Bronchial epithelial cell (primary cell): ENCODE data around the gene ZNF491. TPM values are rescaled to one million over a fixed set of nuclear protein-coding genes. Genes with fewer than 3 reads are reported as not detected.
"Not testable (repeated sequence)": the region's sequence is repeated elsewhere in the genome, so short reads cannot be mapped to it uniquely, and the experiment has no call there.

ENCODE experiments used
- DNase-seq: peaks from one replicate; pipeline ENCODE4 v3.0.0-alpha.2; 2010; ENCODE audit warnings: low read depth
- FAIRE-seq: peaks from 2 replicates; lab custom pipeline; 2011; peaks lifted over from hg19 to GRCh38; lab: Jason Lieb, UNC
- H3K27me3 ChIP-seq: 2 replicates; pipeline ENCODE4 v1.5.1; 2011; ENCODE audit warnings: low read length; ENCODE audit not compliant: control insufficient read depth, insufficient read depth
- H3K36me3 ChIP-seq: 2 replicates; pipeline ENCODE4 v1.5.1; 2011; ENCODE audit warnings: low read length; ENCODE audit not compliant: control insufficient read depth, insufficient read depth
- H3K4me3 ChIP-seq: 2 replicates; pipeline ENCODE4 v1.5.1; 2011; ENCODE audit warnings: mild to moderate bottlenecking, low read depth, low read length, control low read depth
- CTCF ChIP-seq: IDR thresholded peaks from 2 replicates; pipeline ENCODE4 v1.5.1; 2011; ENCODE audit warnings: mild to moderate bottlenecking, moderate library complexity, low read length, control low read depth, inconsistent platforms; ENCODE audit not compliant: insufficient read depth, severe bottlenecking
- total RNA-seq: library from RNA; depleted of rRNA; stranded (reverse); fragments of >200 nt; gene quantifications from 2 replicates; pipeline ENCODE4 v1.2.1, GENCODE V29; 2014

The ZNF491 gene
- total RNA-seq, 1 donor from 2014 or later, result 0.26 TPM

DNA sequence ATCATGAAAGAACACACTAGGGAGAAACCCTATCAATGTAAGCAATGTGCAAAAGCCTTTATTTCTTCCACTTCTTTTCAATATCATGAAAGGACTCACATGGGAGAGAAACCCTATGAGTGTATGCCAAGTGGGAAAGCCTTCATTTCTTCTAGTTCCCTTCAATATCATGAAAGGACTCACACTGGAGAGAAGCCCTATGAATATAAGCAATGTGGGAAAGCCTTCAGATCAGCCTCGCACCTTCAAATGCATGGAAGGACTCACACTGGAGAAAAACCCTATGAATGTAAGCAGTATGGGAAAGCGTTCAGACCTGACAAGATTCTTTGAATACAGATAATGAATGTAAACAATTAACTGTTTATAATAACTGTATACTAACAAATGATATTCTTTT, 35.2 kb downstream of the ZNF491 start:
- Histone ChIP-seq H3K4me3 (no peak overlapping the region), H3K36me3 (peaks cover 11% of the 10 kb centered on the region), H3K27me3 (no peaks in the 10 kb centered on the region)
- DNase-seq (no peak), FAIRE-seq (no peak)
- no peak for TF ChIP-seq CTCF

DNA sequence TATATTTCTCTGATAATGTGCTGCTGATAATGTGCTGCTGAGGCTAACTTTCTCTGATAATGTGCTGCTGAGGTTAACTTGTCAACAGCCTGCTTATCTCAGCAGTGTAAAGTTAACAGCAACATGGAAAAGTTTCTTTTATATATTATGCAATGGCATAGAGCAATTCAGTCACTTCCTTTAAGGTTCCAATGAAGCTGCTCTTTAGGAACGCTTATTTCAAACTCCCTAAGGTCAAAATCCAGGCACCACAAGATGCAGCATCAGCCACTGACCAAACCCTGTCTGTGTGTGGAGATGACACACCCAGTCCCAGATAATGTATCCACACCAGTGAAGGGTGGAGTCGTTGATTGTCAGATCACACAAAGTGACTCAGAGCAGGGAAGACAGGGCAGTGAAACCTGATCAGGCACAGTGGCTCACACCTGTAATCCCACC, 37.3 kb downstream of the ZNF491 start:
- H3K27me3 ChIP-seq, H3K4me3 ChIP-seq, FAIRE-seq, H3K36me3 ChIP-seq: not testable (repeated sequence)
- DNase-seq, result peak; percentile 37

DNA sequence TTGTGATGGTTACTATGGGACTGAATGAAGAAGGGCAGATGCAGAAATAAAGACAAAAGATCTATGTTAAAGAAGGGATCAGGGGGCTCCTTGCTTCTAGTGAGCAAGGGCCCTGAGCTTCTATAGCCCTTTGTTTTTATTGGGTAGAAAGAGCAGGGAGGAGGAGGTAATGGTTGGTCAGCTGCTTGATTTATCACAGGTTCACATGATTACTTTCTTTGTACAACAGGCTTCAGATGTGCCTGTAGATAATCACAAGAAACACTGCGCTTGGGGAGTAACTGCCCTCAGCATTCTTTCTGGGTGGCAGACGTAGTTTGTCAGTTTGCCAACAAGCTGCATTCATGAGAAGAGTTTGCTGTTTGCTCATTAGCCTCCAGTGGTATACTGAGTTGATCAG, 45.4 kb downstream of the ZNF491 start:
- no peak for TF ChIP-seq CTCF
- FAIRE-seq (no peak), DNase-seq (no peak)
- H3K27me3 ChIP-seq, result no peaks in the 10 kb centered on the region
- H3K36me3 ChIP-seq, result no peaks in the 10 kb centered on the region
- H3K4me3 ChIP-seq, result no peak overlapping the region

GRCh38 chr19:11847615-11848014, 49.3 kb downstream of the ZNF491 start:
- H3K36me3 ChIP-seq, H3K27me3 ChIP-seq, FAIRE-seq, DNase-seq, H3K4me3 ChIP-seq: not testable (repeated sequence)

- FAIRE-seq, result no peak
Observed at GRCh38 chr19:11848200-11848593, 49.9 kb downstream of the ZNF491 start.

DNA sequence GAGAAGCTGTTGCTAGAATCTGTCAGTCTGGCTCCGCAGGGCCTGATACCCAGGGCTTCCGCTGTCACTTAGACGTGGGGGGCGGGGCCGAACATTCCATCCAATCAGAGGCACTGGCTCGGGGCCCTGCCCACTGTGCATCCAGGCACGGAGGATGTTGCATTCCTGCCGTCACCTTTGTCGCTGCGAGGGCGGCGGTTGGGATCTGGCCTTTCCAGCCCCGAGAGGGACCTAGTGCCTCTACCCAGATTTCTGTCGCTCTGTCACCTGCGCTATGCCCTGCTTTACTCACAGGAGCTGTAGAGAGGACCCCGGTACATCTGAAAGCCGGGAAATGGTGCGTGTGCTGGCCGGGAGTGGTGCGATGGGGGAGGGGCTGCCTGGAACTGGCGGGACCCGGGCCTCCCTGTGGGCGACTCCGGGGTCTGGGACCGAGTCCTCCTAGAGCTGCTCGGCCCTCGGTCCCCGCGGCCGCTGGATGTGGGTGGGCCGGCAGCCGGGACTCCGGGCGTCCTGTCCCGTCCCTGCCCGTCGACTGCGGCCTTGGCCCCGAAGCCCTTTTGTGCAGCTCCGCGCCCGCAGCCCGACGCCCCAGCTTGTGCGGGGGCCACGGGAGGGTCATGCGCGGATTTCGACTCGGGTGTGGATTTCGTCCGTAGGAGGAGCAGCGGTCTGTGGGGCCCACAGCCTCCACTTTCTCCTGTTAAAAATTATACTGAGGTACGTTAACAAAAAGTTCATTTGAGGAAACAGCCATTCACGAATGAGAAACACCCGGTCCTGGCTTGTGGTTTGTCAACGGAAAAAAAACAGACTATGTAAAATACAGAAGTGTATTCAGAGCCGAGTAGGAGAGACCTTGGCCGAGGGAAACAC, 50.5 kb downstream of the ZNF491 start, which contains the start of gene ZNF439:
Gene ZNF439 (plus strand): TSS at position 133 of the 876 bp plus-strand sequence. CDS start 142 bp downstream, at position 275.
- TF ChIP-seq CTCF, result no peak
- no peaks in the 10 kb centered on the region for H3K36me3 ChIP-seq
- H3K4me3 ChIP-seq, result peak within 1 kb of the TSS; percentile 32
- DNase-seq, result peak; percentile 41
- no peak for FAIRE-seq
- no peaks in the 10 kb centered on the region for H3K27me3 ChIP-seq

More at GRCh38 chr19:11848200-11848593, 49.9 kb downstream of the ZNF491 start:
- no peak for TF ChIP-seq CTCF
- Histone ChIP-seq H3K36me3 (no peaks in the 10 kb centered on the region), H3K27me3 (no peaks in the 10 kb centered on the region), H3K4me3 (no peak overlapping the region)
- DNase-seq, result no peak

DNA sequence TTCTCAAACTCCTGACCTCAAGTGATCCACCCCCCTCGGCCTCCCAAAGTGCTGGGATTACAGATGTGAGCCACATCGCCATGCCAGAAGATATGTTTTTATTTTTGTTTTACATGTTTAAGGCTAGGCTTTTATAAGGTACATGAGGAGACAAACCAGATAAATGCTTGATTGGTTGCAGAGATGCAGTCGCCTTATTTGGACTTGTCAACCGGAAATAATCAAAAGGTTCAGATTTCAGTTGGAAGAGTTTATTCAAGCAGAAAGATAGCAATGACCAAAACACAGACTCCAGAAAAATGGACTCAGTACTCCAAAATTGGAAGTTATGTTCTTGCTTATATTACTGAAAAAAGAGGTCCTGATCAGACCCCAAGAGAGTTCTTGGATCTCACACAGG, 52.0 kb downstream of the ZNF491 start:
- H3K27me3 ChIP-seq, H3K36me3 ChIP-seq, FAIRE-seq, DNase-seq, H3K4me3 ChIP-seq: not testable (repeated sequence)
